Ishikawa (cell line): ENCODE data around the gene GRAMD1B.

Experiments used
- CEBPB ChIP-seq: IDR thresholded peaks from 2 replicates; pipeline ENCODE4 v1.6.1; 2012
- EGR1 ChIP-seq: IDR thresholded peaks from 2 replicates; pipeline ENCODE4 v1.6.1; 2012
- EP300 ChIP-seq: IDR thresholded peaks from 2 replicates; pipeline ENCODE4 v1.6.1; 2012; ENCODE audit warnings: borderline replicate concordance
- MAX ChIP-seq: IDR thresholded peaks from 2 replicates; pipeline ENCODE4 v1.6.1; 2012
- RAD21 ChIP-seq: IDR thresholded peaks from 2 replicates; pipeline ENCODE4 v1.6.1; 2012; ENCODE audit warnings: low read depth
- TCF12 ChIP-seq: IDR thresholded peaks from 2 replicates; pipeline ENCODE4 v1.6.1; 2012; ENCODE audit warnings: low read depth
- YY1 ChIP-seq: IDR thresholded peaks from 2 replicates; pipeline ENCODE4 v1.6.1; 2012; ENCODE audit warnings: low read depth

- TF ChIP-seq CEBPB, result no peak
- no peak for TF ChIP-seq EGR1
- TF ChIP-seq MAX, result no peak
- no peak for TF ChIP-seq YY1
- TF ChIP-seq TCF12, result no peak
- no peak for TF ChIP-seq RAD21
- no peak for TF ChIP-seq EP300
Observed at GRCh38 chr11:123443851-123444623, 14.0 kb downstream of the GRAMD1B start.
